Kidney epithelial cell (primary cell): ENCODE data around the gene MAP10. TPM values are rescaled to one million over a fixed set of nuclear protein-coding genes. Genes with fewer than 3 reads are reported as not detected.
A peak's percentile ranks its signal among the peaks of the same experiment; 100 is the strongest.

ENCODE experiments used
- DNase-seq: peaks from one replicate; pipeline ENCODE4 v3.0.0-alpha.2; 2010; ENCODE audit warnings: low read depth
- H3K27me3 ChIP-seq: 2 replicates; pipeline ENCODE4 v1.6.0; 2011; ENCODE audit warnings: low read length; ENCODE audit not compliant: control insufficient read depth, insufficient read depth
- H3K36me3 ChIP-seq: 2 replicates; pipeline ENCODE4 v1.5.1; 2011; ENCODE audit warnings: low read length; ENCODE audit not compliant: control insufficient read depth, insufficient read depth
- H3K4me3 ChIP-seq: 2 replicates; pipeline ENCODE4 v1.5.1; 2011; ENCODE audit warnings: low read depth, mild to moderate bottlenecking, control low read depth, low read length
- total RNA-seq: library from RNA; depleted of rRNA; stranded (reverse); fragments of >200 nt; gene quantifications from 2 replicates; pipeline ENCODE4 v1.2.3, GENCODE V29; 2015
- TF ChIP-seq, protein P1 (sequence below): IDR thresholded peaks from 2 replicates; pipeline ENCODE4 v1.5.1; 2011; ENCODE audit warnings: mild to moderate bottlenecking, moderate library complexity, low read length, control low read depth, inconsistent platforms; ENCODE audit not compliant: insufficient read depth, poor library complexity, severe bottlenecking

MAP10 gene
- total RNA-seq, 1 donor from 2014 or later = 5.5 TPM

DNA sequence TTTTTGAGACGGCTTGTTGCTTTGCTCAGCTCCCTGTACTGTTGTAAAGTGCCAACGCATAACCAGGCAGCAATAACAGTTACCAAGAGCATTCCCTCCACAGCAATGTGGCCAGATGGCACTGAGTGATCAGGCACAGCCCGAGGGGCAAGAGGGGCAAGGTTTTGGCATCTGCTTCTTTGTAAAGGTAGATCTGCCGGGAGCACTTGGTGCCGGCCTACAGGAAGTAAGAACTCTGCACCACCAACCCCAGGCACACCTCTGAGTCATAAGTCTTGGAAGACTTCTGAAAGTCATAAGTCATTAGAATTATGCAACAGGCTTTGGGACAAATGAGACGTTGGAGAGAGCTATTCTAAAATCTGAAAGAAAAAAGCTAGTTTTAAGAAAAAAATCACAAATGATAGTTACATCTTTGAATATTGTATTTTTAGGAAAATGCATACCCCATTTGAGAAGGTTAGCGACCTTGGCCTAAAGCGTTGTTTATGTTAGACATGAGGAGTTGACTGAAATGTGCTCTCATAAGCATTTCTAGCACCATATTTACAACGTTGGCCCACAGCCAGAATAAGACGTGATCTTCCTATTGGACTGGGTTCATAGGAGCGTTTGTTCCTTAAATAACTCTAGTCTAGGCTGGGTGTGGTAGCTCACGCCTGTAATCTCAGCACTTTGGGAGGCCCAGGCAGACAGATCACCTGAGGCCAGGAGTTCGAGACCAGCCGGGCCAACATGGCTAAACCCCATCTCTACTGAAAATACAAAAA is 37.7 kb upstream of the MAP10 start:
- TF ChIP-seq, protein P1, sequence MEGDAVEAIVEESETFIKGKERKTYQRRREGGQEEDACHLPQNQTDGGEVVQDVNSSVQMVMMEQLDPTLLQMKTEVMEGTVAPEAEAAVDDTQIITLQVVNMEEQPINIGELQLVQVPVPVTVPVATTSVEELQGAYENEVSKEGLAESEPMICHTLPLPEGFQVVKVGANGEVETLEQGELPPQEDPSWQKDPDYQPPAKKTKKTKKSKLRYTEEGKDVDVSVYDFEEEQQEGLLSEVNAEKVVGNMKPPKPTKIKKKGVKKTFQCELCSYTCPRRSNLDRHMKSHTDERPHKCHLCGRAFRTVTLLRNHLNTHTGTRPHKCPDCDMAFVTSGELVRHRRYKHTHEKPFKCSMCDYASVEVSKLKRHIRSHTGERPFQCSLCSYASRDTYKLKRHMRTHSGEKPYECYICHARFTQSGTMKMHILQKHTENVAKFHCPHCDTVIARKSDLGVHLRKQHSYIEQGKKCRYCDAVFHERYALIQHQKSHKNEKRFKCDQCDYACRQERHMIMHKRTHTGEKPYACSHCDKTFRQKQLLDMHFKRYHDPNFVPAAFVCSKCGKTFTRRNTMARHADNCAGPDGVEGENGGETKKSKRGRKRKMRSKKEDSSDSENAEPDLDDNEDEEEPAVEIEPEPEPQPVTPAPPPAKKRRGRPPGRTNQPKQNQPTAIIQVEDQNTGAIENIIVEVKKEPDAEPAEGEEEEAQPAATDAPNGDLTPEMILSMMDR = no peak
- Histone ChIP-seq H3K27me3 (no peaks in the 10 kb centered on the region), H3K36me3 (no peaks in the 10 kb centered on the region), H3K4me3 (no peak overlapping the region)
- DNase-seq = peak; percentile 73

- Histone ChIP-seq H3K27me3 (no peaks in the 10 kb centered on the region), H3K4me3 (no peak overlapping the region), H3K36me3 (no peaks in the 10 kb centered on the region)
- no peak for DNase-seq
- TF ChIP-seq, protein P1 = no peak
Measured at GRCh38 chr1:232768793-232769192, 36.4 kb upstream of the MAP10 start.

DNA sequence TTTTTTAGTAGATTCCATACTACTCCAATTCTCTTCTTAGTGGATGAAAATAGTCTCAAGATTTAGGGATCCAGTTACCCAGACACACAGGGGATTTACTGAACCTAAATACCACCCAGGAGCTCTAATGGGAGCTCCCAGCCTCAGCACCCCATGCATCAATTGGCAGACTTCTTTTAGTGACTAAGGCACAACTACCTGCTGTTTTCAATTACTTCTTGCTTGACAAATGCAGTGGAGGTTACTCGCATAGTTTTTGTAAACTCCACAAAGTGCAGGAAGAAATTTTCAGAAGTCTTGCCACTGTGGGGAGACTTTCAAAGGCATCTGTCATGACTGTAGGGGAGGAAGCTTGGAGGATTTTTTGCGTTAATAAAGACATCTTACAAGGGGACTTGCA is 35.5 kb upstream of the MAP10 start:
- TF ChIP-seq, protein P1 = no peak
- H3K27me3 ChIP-seq = no peaks in the 10 kb centered on the region
- no peak for DNase-seq
- H3K36me3 ChIP-seq = no peaks in the 10 kb centered on the region
- no peak overlapping the region for H3K4me3 ChIP-seq

DNA sequence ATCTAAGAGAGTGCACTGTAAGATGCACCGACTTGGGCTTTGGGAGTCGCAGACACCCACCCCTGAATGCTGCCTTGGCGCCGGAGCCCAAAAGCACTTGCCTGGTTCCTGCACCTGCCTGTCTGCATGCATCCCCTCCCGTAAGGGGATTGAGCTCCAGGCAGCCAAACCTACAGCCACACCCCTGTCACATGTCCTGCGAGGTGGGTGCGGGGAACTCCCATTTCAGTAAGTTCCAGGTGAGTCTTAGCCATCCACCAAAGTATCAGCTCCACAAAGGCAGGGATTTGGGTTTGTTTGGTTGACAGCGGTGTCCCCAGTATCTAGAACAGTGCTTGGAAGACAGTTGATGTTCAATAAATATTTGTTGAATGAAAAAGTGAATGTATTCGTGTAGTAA is 31.5 kb upstream of the MAP10 start:
- H3K36me3 ChIP-seq = no peaks in the 10 kb centered on the region
- no peak for DNase-seq
- H3K4me3 ChIP-seq = no peak overlapping the region
- TF ChIP-seq, protein P1 = no peak
- no peaks in the 10 kb centered on the region for H3K27me3 ChIP-seq

- H3K36me3 ChIP-seq = no peaks in the 10 kb centered on the region
- H3K27me3 ChIP-seq = no peaks in the 10 kb centered on the region
- TF ChIP-seq, protein P1 = no peak
- no peak for DNase-seq
- H3K4me3 ChIP-seq = no peak overlapping the region
Measured at GRCh38 chr1:232776526-232777106, 28.6 kb upstream of the MAP10 start.
